ENCODE results near the gene PTF1A. TPM values are rescaled to one million over a fixed set of nuclear protein-coding genes. Genes with fewer than 3 reads are reported as not detected.

Gene PTF1A
- total and polyA plus RNA-seq, 2 experiments from 2014 or later, result not detected

GRCh38 chr10:23148214-23148613 lies 43.9 kb upstream of the PTF1A start:
- Histone ChIP-seq H3K4me3 (no peak overlapping the region), H3K4me1 (ENCODE audit: insufficient read depth) (no peaks in the 10 kb centered on the region), H2AFZ (no peak overlapping the region), H3K36me3 (replicated peaks; ENCODE audit: insufficient read depth, low read depth) (no peaks in the 10 kb centered on the region), H3K4me2 (no peak overlapping the region), H4K20me1 (ENCODE audit: insufficient read depth, poor library complexity, severe bottlenecking) (no peaks in the 10 kb centered on the region), H3K27me3 (no peaks in the 10 kb centered on the region), H3K9me3 (ENCODE audit: low read depth) (no peaks in the 10 kb centered on the region), H3K27ac (no peak overlapping the region), H3K9me2 (replicated peaks; ENCODE audit: insufficient read depth) (no peaks in the 10 kb centered on the region), H3K79me2 (no peaks in the 10 kb centered on the region)
- WGBS (ENCODE audit: low lambda C conversion rate, missing lambda C conversion rate), result 95% methylated on average over 19 of the region's 19 CpGs
- DNase-seq (ENCODE audit: low spot score), result no peak
- TF ChIP-seq EZH2 (IDR thresholded peaks at IDR 0.05; ENCODE audit: borderline replicate concordance), result no peak
- TF ChIP-seq CTCF (IDR thresholded peaks at IDR 0.05; ENCODE audit: poor library complexity), result no peak
- TF ChIP-seq EZH2phosphoT487 (IDR thresholded peaks at IDR 0.05; ENCODE audit: low read depth, severe bottlenecking, unreplicated experiment), result no peak

GRCh38 chr10:23150091-23150490 lies 42.0 kb upstream of the PTF1A start:
- 91% methylated on average over 4 of the region's 4 CpGs for WGBS (ENCODE audit: low lambda C conversion rate, missing lambda C conversion rate)
- Histone ChIP-seq H3K4me1 (ENCODE audit: insufficient read depth) (no peaks in the 10 kb centered on the region), H3K27me3 (no peaks in the 10 kb centered on the region), H3K27ac (no peak overlapping the region), H3K9me3 (ENCODE audit: low read depth) (no peaks in the 10 kb centered on the region), H3K36me3 (replicated peaks; ENCODE audit: insufficient read depth, low read depth) (no peaks in the 10 kb centered on the region), H2AFZ (no peak overlapping the region), H3K79me2 (no peaks in the 10 kb centered on the region), H4K20me1 (ENCODE audit: insufficient read depth, poor library complexity, severe bottlenecking) (no peaks in the 10 kb centered on the region), H3K4me3 (no peak overlapping the region), H3K9me2 (replicated peaks; ENCODE audit: insufficient read depth) (no peaks in the 10 kb centered on the region), H3K4me2 (no peak overlapping the region)
- DNase-seq (ENCODE audit: low spot score), result no peak
- TF ChIP-seq EZH2 (IDR thresholded peaks at IDR 0.05; ENCODE audit: borderline replicate concordance), result no peak
- TF ChIP-seq CTCF (IDR thresholded peaks at IDR 0.05; ENCODE audit: poor library complexity), result no peak
- TF ChIP-seq EZH2phosphoT487 (IDR thresholded peaks at IDR 0.05; ENCODE audit: low read depth, severe bottlenecking, unreplicated experiment), result no peak

GRCh38 chr10:23150610-23151009 lies 41.5 kb upstream of the PTF1A start:
- H3K27me3 ChIP-seq, result peaks cover under 1% of the 10 kb centered on the region
- TF ChIP-seq CTCF (IDR thresholded peaks at IDR 0.05; ENCODE audit: poor library complexity), result no peak
- no peak for TF ChIP-seq EZH2 (IDR thresholded peaks at IDR 0.05; ENCODE audit: borderline replicate concordance)
- TF ChIP-seq EZH2phosphoT487 (IDR thresholded peaks at IDR 0.05; ENCODE audit: low read depth, severe bottlenecking, unreplicated experiment), result no peak
- no peak overlapping the region for H3K4me3 ChIP-seq
- 79% methylated on average over 12 of the region's 12 CpGs for WGBS (ENCODE audit: low lambda C conversion rate, missing lambda C conversion rate)
- H3K4me1 ChIP-seq (ENCODE audit: insufficient read depth), result no peaks in the 10 kb centered on the region
- no peaks in the 10 kb centered on the region for H3K9me3 ChIP-seq (ENCODE audit: low read depth)
- no peaks in the 10 kb centered on the region for H3K9me2 ChIP-seq (replicated peaks; ENCODE audit: insufficient read depth)
- no peaks in the 10 kb centered on the region for H4K20me1 ChIP-seq (ENCODE audit: insufficient read depth, poor library complexity, severe bottlenecking)
- H3K4me2 ChIP-seq, result no peak overlapping the region
- H3K79me2 ChIP-seq, result no peaks in the 10 kb centered on the region
- no peak overlapping the region for H2AFZ ChIP-seq
- H3K27ac ChIP-seq, result no peak overlapping the region
- no peaks in the 10 kb centered on the region for H3K36me3 ChIP-seq (replicated peaks; ENCODE audit: insufficient read depth, low read depth)
- DNase-seq (ENCODE audit: low spot score), result no peak

GRCh38 chr10:23151071-23151470 lies 41.0 kb upstream of the PTF1A start:
- no peaks in the 10 kb centered on the region for H3K4me1 ChIP-seq (ENCODE audit: insufficient read depth)
- H2AFZ ChIP-seq, result no peak overlapping the region
- H4K20me1 ChIP-seq (ENCODE audit: insufficient read depth, poor library complexity, severe bottlenecking), result no peaks in the 10 kb centered on the region
- H3K9me3 ChIP-seq (ENCODE audit: low read depth), result no peaks in the 10 kb centered on the region
- no peak overlapping the region for H3K27ac ChIP-seq
- H3K4me2 ChIP-seq, result no peak overlapping the region
- DNase-seq (ENCODE audit: low spot score), result no peak
- H3K4me3 ChIP-seq, result no peak overlapping the region
- 86% methylated on average over 7 of the region's 7 CpGs for WGBS (ENCODE audit: low lambda C conversion rate, missing lambda C conversion rate)
- H3K36me3 ChIP-seq (replicated peaks; ENCODE audit: insufficient read depth, low read depth), result no peaks in the 10 kb centered on the region
- H3K79me2 ChIP-seq, result no peaks in the 10 kb centered on the region
- peaks cover 5% of the 10 kb centered on the region for H3K27me3 ChIP-seq
- no peaks in the 10 kb centered on the region for H3K9me2 ChIP-seq (replicated peaks; ENCODE audit: insufficient read depth)
- TF ChIP-seq CTCF (IDR thresholded peaks at IDR 0.05; ENCODE audit: poor library complexity) (no peak), EZH2phosphoT487 (IDR thresholded peaks at IDR 0.05; ENCODE audit: low read depth, severe bottlenecking, unreplicated experiment) (no peak), EZH2 (IDR thresholded peaks at IDR 0.05; ENCODE audit: borderline replicate concordance) (no peak)

Data from hepatocyte (in vitro differentiated cells).